PFSK-1 (cell line): ENCODE measurements around the gene PFDN5.

Experiments used
- FOXP2 ChIP-seq: optimal IDR thresholded peaks from 2 replicates; pipeline ENCODE3; 2011; ENCODE audit warnings: borderline replicate concordance, control low read depth, inconsistent platforms; ENCODE audit not compliant: insufficient read depth; ENCODE audit errors: extremely low read length, extremely low read depth
- POLR2AphosphoS5 ChIP-seq: IDR thresholded peaks from 2 replicates; pipeline ENCODE4 v1.6.1; 2012; ENCODE audit warnings: low read depth, mild to moderate bottlenecking, control low read depth, low read length, moderate library complexity
- SIN3A ChIP-seq: IDR thresholded peaks from 2 replicates; pipeline ENCODE4 v1.6.1; 2012; ENCODE audit warnings: mild to moderate bottlenecking, low read length, moderate library complexity, borderline replicate concordance; ENCODE audit not compliant: insufficient read depth
- TAF1 ChIP-seq: IDR thresholded peaks from 2 replicates; pipeline ENCODE4 v1.6.1; 2012; ENCODE audit warnings: low read length, control low read depth, borderline replicate concordance; ENCODE audit not compliant: insufficient read depth
- TF ChIP-seq, protein P1 (sequence below), 2 experiments: IDR thresholded peaks; 2 replicates each; pipeline versions ENCODE4 v1.6.1 to v1.8.0; 2011 to 2012; ENCODE audit warnings: low read depth in 2 of 2, low read length in 2 of 2, control low read depth in 1 of 2, inconsistent platforms in 1 of 2, mild to moderate bottlenecking in 1 of 2, moderate library complexity in 1 of 2; ENCODE audit not compliant: insufficient read depth in 1 of 2

DNA sequence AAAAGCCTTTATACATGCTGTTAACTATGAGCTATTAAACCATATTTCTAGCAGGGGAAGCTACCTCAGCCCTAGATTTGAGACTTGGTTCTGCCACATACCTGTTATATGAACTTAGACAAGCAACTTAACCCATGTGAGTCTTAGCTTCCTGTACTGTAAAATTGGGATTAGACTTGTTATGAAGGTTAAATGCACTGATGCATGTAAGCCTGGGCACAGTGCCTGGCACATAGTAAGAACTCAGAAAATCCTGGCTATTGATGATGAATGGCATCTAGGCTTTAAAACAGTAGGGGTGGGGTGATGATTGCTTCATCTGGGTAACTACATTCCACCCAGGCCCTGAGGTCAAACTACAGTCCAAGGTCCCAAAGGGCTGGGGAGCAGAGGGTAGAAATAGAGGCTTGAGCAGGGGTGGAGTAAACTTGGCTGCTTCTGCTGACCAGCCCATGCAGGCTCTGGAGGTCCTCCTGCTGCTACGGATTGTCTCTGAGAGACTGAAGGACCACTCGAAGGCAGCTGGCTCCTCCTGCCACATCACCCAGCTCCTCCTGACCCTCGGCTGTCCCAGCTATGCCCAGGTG, 16.0 kb upstream of the PFDN5 start:
- TF ChIP-seq POLR2AphosphoS5 (no peak), TAF1 (no peak), SIN3A (no peak), FOXP2 (no peak)
- TF ChIP-seq, protein P1, sequence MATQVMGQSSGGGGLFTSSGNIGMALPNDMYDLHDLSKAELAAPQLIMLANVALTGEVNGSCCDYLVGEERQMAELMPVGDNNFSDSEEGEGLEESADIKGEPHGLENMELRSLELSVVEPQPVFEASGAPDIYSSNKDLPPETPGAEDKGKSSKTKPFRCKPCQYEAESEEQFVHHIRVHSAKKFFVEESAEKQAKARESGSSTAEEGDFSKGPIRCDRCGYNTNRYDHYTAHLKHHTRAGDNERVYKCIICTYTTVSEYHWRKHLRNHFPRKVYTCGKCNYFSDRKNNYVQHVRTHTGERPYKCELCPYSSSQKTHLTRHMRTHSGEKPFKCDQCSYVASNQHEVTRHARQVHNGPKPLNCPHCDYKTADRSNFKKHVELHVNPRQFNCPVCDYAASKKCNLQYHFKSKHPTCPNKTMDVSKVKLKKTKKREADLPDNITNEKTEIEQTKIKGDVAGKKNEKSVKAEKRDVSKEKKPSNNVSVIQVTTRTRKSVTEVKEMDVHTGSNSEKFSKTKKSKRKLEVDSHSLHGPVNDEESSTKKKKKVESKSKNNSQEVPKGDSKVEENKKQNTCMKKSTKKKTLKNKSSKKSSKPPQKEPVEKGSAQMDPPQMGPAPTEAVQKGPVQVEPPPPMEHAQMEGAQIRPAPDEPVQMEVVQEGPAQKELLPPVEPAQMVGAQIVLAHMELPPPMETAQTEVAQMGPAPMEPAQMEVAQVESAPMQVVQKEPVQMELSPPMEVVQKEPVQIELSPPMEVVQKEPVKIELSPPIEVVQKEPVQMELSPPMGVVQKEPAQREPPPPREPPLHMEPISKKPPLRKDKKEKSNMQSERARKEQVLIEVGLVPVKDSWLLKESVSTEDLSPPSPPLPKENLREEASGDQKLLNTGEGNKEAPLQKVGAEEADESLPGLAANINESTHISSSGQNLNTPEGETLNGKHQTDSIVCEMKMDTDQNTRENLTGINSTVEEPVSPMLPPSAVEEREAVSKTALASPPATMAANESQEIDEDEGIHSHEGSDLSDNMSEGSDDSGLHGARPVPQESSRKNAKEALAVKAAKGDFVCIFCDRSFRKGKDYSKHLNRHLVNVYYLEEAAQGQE (IDR thresholded peaks at IDR 0.05; ENCODE audit: insufficient read depth in 1 of 2, low read depth in 2 of 2, low read length in 2 of 2) = no peak
